ENCODE data around the gene NOS1AP. TPM values are rescaled to one million over a fixed set of nuclear protein-coding genes. Genes with fewer than 3 reads are reported as not detected.

The NOS1AP gene
- total and polyA plus RNA-seq, 2 experiments from 2014 or later, result 4.9 to 6.6 TPM

DNA sequence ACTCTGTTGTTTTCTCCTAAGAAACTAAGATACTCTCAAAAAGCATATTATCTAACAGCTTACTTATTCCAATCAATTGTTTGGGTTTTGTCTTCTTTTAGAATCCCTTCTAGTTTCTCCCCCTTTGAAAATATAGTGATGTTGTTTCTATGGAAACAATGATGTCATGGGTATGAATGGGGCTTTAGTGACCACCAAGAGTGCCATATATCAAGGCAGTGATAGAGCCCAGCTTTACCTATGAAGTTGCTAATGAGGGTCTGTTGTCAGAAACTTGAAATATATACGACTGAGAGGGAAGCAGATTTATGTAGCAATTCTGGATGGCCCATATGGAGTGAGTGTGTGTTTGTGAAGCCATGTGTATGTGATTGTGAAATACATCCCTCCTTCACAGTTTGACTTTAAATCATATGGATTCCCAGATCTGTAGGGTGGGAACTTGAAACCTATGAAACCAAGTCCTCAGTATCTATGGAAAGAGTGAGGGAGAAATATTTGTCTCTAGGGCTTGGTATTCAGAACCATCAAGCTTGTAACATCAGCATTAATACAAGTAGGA lies 190.5 kb downstream of the NOS1AP start:
- H3K4me3 ChIP-seq, result no peak overlapping the region
- H3K27me3 ChIP-seq, result no peaks in the 10 kb centered on the region
- H3K36me3 ChIP-seq, result no peaks in the 10 kb centered on the region
- H3K27ac ChIP-seq, result no peak overlapping the region
- H3K4me1 ChIP-seq (ENCODE audit: low read depth), result peaks cover 3% of the 10 kb centered on the region
- no peak for DNase-seq (ENCODE audit: low read depth in 1 of 2, low spot score in 1 of 2)
- no peaks in the 10 kb centered on the region for H3K9me3 ChIP-seq (ENCODE audit: low read depth)
- TF ChIP-seq, protein P1, sequence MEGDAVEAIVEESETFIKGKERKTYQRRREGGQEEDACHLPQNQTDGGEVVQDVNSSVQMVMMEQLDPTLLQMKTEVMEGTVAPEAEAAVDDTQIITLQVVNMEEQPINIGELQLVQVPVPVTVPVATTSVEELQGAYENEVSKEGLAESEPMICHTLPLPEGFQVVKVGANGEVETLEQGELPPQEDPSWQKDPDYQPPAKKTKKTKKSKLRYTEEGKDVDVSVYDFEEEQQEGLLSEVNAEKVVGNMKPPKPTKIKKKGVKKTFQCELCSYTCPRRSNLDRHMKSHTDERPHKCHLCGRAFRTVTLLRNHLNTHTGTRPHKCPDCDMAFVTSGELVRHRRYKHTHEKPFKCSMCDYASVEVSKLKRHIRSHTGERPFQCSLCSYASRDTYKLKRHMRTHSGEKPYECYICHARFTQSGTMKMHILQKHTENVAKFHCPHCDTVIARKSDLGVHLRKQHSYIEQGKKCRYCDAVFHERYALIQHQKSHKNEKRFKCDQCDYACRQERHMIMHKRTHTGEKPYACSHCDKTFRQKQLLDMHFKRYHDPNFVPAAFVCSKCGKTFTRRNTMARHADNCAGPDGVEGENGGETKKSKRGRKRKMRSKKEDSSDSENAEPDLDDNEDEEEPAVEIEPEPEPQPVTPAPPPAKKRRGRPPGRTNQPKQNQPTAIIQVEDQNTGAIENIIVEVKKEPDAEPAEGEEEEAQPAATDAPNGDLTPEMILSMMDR (IDR thresholded peaks at IDR 0.05; ENCODE audit: low read depth, low read length), result no peak

DNA sequence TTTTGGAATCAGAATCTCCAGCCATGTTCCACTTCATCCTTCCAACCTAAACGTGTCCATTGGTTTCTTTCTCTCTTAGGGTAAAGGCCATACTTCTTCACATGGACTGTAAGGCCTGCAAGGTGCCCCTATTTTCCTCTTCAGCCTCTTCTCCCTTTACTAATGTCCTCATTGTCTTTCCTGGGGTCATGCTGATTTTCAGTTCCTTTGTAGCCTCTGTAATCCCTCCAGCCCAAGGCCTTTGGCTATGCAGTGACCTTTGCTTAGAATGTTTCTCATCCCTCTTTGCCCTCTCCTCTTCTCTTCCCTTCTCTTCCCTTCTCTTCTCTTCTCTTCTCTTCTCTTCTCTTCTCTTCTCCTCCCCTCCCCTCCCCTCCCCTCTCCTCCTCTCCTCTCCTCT lies 194.6 kb downstream of the NOS1AP start:
- H3K27me3 ChIP-seq, result no peaks in the 10 kb centered on the region

DNA sequence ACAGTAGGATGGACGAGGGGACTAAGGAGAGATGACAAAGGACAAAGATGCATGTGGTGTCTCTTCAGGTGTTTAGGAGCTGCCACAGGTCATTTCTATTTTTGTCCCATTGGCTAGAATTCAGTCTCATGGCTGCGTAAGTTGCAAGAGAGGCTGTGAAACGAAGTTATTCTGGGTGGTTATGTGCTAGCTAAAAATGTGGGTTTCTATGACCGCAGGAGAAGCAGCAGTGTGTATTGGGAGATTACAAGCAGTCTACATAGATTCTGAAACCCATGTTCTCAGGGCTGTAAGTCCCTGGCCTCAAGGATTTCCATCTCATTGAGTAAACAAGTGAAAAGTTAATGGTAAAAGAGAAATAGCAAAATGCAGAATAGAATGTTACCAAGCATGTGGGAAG lies 196.5 kb downstream of the NOS1AP start:
- no peaks in the 10 kb centered on the region for H3K36me3 ChIP-seq
- no peaks in the 10 kb centered on the region for H3K9me3 ChIP-seq (ENCODE audit: low read depth)
- H3K27ac ChIP-seq, result no peak overlapping the region
- H3K4me1 ChIP-seq (ENCODE audit: low read depth), result peaks cover 13% of the 10 kb centered on the region
- no peaks in the 10 kb centered on the region for H3K27me3 ChIP-seq
- DNase-seq (ENCODE audit: low read depth in 1 of 2, low spot score in 1 of 2), result no peak
- TF ChIP-seq, protein P1 (IDR thresholded peaks at IDR 0.05; ENCODE audit: low read depth, low read length), result no peak
- H3K4me3 ChIP-seq, result no peak overlapping the region

More for the DNA sequence above, 194.6 kb downstream of the NOS1AP start:
- Histone ChIP-seq H3K27ac (no peak overlapping the region), H3K9me3 (ENCODE audit: low read depth) (no peaks in the 10 kb centered on the region), H3K4me3 (no peak overlapping the region), H3K36me3 (no peaks in the 10 kb centered on the region), H3K4me1 (ENCODE audit: low read depth) (peaks cover 7% of the 10 kb centered on the region)
- TF ChIP-seq, protein P1 (IDR thresholded peaks at IDR 0.05; ENCODE audit: low read depth, low read length), result no peak
- DNase-seq (ENCODE audit: low read depth in 1 of 2, low spot score in 1 of 2), result no peak

DNA sequence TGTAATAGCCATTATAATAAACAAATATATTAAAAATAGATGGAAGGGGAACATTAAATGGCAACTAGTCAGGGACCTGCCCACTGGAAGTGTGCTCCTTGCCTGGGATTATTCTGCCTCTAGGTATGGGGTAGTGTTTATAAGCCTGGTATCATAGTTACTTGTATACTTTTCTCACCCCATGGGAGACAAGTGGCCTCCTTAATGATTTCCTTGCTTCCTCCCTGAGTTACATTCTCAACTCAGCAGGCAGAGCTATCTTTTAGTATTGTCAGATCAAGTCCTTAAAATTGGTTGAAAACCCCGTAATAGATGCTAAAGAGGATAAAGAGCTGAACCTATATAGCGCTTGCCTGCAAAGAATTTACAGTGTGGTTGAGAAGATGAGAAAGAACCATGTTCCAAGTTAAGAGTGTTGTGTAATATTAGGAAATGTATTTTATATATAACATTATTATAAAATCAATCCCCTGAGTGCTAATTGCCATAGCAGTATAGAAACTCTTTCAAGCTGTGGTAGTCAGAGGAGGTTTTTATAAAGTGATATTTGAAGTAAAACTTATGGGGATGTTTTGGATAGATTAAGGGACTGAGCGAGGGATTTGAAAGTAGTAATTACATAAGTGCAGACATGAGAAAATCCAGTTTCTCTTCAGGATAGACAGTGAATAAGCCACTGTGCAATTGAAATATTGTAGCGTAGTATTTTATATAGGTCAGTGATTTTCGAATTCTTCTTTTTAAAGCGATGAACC lies 200.7 kb downstream of the NOS1AP start:
- Histone ChIP-seq H3K9me3 (ENCODE audit: low read depth) (no peaks in the 10 kb centered on the region), H3K4me1 (ENCODE audit: low read depth) (peaks cover 13% of the 10 kb centered on the region), H3K4me3 (no peak overlapping the region), H3K27ac (no peak overlapping the region), H3K27me3 (no peaks in the 10 kb centered on the region), H3K36me3 (no peaks in the 10 kb centered on the region)
- TF ChIP-seq, protein P1 (IDR thresholded peaks at IDR 0.05; ENCODE audit: low read depth, low read length), result no peak
- DNase-seq (ENCODE audit: low read depth in 1 of 2, low spot score in 1 of 2), result no peak

DNA sequence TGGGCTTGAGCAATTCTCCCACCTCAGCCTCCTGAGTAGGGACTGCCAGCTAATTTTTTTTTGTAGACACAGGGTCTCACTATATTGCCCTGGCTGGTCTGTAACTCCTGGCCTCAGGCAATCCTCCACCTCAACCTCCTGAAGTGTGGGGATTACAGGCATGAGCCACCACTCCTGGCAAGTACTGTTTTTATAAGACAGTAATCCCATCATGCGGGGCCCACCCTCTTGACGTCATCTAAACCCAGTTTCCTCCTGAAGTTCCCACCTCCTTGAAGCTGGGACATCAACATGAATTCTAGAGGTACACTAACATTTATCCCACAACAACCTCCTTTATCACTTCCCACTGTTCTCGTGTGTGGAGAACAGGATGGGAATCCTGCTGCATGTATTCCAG lies 202.5 kb downstream of the NOS1AP start:
- Histone ChIP-seq H3K9me3 (ENCODE audit: low read depth) (no peaks in the 10 kb centered on the region), H3K4me1 (ENCODE audit: low read depth) (peaks cover 13% of the 10 kb centered on the region), H3K27me3 (no peaks in the 10 kb centered on the region), H3K4me3 (no peak overlapping the region), H3K36me3 (no peaks in the 10 kb centered on the region), H3K27ac (no peak overlapping the region)
- DNase-seq (ENCODE audit: low read depth in 1 of 2, low spot score in 1 of 2), result no peak
- TF ChIP-seq, protein P1 (IDR thresholded peaks at IDR 0.05; ENCODE audit: low read depth, low read length), result no peak
